Mucosa of gallbladder (tissue), 1 donor: ENCODE data around the gene RPS25. TPM values are rescaled to one million over a fixed set of nuclear protein-coding genes. Genes with fewer than 3 reads are reported as not detected.
"Not testable (repeated sequence)": the region's sequence is repeated elsewhere in the genome, so short reads cannot be mapped to it uniquely, and the experiment has no call there.

Experiments
- DNase-seq: peaks from one replicate; pipeline ENCODE4 v3.0.0-alpha.2; 2020; ENCODE audit warnings: low spot score
- total RNA-seq: library from RNA; stranded (reverse); gene quantifications from one replicate; pipeline ENCODE4 v1.2.1, GENCODE V29; 2021
- donor health status: DM: no; HTN: no; CAD: no.

Gene RPS25
- total RNA-seq, 1 donor from 2014 or later, result 662 TPM

GRCh38 chr11:119016216-119017009, 1.7 kb downstream of the RPS25 start:
- no peak for DNase-seq

DNA sequence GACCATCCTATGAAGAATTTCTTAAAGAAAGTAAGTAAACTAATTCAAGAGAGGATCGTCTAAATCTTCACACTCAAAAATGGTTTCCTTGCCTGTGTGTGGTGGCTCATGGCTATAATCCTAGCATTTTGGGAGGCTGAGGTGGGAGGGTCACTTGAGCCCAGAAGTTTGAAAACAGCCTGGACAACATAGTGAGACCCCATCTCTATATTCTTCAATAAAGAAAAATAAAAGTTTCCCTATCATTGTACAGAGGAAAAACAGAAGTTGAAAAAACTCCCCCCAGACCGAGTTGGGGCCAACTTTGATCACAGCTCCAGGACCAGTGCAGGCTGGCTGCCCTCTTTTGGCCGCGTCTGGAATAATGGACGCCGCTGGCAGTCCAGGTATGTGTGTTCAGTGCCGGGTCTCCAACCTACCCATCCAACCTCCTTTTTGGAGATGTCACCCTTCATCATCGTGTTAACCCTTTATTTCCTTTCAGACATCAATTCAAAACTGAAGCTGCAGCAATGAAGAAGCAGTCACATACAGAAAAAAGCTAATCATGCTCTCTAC, 3.0 kb downstream of the RPS25 start:
- DNase-seq, result no peak

DNA sequence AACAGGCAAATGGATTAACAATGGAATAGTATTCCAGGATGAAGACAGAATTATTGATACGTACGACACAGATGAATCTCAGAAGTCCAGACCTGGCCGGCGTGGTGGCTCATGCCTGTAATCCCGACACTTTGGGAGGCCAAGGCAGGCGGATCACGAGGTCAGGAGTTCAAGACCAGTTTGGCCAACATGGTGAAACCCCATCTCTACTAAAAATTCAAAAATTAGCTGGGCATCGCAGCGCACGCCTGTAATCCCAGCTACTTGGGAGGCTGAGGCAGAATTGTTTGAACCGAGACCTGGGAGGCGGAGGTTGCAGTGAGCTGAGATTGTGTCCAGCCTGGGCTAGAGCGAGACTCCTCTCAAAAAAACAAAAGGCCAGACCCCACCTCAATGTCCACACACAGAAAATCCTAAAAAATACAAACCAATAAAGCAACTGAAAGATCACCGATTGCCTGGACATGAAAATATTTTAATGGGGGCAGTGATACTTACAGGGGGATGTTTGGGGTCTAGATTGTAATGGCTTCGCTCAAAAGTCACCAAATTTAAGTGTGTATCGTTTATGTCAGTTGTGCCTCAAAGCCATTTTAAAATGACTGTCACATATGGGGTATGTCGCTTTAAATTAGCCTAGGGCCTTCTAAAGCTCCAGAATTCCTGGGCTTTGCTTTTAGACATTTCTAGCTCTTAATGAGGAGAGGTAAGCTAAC, 3.8 kb downstream of the RPS25 start:
- DNase-seq, result no peak

- DNase-seq, result no peak
These were observed 5.4 kb downstream of the RPS25 start for GRCh38 chr11:119012629-119013170.

GRCh38 chr11:119011476-119012053, 6.6 kb downstream of the RPS25 start:
- no peak for DNase-seq

GRCh38 chr11:119006656-119007055, 11.5 kb downstream of the RPS25 start:
- DNase-seq, result no peak

GRCh38 chr11:119000906-119001305, 17.2 kb downstream of the RPS25 start:
- DNase-seq, result no peak

DNA sequence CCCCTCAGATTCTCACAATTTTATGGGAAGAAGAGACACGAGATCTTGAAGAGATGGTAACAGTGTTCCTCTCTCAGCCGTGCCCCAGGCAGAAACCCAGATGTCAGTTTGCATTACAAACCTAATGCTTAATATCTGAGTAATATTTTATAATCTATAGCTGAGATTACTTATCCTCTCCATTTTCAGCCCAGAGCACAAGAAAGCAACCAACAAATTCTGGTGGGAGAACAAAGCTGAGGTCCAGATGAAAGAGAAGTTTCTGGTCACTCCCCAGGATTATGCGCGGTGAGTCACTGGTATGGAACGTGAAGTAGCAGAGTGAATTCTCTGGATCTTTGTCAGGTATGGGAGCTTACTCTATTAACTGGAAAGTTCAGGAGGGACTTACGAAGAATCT, 19.3 kb downstream of the RPS25 start:
- peak; percentile 43 for DNase-seq

DNA sequence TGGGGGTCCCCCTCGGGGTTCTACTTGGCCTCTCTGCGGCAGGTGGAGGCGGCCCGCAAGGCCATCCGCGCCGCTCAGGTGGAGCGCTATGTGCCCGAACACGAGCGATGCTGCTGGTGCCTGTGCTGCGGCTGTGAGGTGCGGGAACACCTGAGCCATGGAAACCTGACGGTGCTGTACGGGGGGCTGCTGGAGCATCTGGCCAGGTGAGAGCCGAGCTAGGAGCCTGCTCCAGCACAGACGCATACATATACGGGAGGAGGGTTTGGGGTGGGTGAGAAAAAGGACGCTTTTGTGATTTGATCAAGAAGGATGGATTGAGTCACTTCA, 19.8 kb downstream of the RPS25 start:
- no peak for DNase-seq

DNA sequence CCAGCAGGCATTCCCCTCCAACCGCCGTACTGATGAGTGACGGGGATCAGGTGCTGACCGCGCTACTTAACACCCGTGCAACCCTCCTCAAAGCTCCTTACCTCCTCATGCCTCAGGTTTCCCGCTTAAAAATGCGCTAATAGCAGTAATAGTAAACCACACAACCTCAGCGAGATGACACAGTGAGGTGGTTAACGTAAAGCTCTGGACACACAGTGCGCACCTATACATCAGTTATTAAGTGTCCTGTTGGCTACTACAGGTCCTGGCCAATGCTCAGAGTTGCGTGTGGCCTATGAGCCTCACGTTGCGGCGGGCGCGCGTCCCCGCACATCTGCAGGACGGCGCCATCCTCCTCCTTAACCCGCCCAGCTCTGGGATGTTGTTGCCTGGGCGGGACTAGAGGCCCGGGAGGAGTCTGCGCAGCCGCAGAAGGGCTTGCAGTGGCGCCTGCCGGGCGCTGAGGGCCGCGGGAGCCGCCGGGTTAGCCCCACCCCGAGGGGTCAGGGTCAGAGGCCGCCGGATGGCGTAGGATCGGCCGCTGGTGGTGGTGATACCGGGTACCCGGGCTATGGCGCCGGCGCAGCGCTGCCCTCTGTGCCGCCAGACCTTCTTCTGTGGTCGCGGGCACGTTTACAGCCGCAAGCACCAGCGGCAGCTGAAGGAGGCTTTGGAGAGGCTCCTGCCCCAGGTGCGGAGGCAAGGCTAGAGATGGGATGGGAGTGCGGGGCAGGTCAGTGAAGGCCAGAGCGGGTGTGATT, 20.3 kb downstream of the RPS25 start, which contains the start of gene CENATAC:
TSS of gene CENATAC (plus strand) at position 512 of the 761 bp plus-strand sequence. CDS start at position 572, 60 bp downstream.
- DNase-seq, result peak; percentile 96

DNA sequence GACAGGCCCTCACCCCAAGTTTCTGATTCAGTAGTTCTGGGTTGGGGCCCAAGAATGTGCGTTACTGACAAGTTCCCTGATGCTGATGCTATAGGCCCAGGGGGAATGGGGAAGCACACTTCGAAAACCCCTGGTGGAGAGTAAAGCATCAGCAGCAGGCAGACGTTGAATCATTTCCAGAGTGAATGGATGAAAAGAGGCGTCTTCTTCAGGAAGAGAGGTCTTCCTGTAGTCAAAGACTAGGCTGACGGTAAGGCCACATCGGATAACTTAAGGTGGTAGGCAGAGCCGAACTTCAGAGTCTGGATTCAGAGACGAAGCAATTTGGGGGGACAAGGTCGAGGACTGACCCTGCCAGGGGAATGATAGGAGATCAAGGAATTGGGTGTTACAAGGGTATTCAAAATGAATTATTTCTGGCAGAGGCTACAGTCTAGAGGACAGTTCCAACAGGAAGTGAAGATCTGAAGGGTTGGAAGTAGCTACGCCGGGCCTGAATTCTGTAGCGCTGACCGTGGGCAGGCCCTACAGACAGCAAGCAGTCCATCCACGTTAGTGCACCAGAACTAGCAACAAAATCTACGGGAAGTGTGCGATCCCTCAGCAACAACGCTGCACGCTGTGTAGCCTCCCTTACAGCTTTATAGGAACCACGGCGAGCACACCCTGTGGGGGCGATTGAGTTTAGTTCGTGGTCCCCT, 21.1 kb downstream of the RPS25 start:
- DNase-seq, result no peak

DNA sequence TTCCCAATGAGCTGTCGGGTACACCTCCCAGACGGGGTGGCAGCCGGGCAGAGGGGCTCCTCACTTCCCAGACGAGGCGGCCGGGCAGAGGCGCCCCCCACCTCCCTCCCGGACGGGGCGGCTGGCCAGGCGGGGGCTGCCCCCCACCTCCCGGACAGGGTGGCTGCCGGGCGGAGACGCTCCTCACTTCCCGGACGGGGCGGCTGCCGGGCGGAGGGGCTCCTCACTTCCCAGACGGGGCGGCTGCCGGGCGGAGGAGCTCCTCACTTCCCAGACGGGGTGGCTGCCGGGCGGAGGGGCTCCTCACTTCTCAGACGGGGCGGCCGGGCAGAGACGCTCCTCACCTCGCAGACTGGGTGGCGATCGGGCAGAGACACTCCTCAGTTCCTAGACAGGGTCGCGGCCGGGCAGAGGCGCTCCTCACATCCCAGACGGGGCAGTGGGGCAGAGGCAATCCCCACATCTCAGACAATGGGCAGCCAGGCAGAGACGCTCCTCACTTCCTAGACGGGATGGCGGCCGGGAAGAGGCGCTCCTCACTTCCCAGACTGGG, 26.6 kb downstream of the RPS25 start:
- DNase-seq, result not testable (repeated sequence)

- no peak for DNase-seq
These were observed 29.9 kb downstream of the RPS25 start for GRCh38 chr11:118988280-118988679.

DNA sequence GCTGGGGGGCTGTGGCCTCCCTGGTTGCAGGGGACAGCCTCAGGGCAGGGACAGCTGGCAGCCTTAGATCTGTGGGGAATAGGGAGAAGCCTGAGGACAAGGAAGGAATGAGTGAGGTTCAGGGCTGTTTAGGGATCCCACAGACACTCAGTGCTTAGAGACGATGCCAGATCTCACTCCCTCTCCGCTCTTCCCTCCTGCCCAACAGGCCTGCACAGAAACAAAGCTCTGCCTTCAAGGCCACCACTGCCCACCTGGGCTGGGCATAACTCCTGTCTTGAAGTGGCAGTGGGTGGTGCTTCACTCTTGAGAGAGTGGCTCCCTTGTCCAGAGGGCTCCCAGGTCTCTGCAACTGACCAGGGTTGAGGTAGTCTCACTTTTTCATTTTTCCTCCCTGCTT, 33.3 kb downstream of the RPS25 start:
- no peak for DNase-seq

DNA sequence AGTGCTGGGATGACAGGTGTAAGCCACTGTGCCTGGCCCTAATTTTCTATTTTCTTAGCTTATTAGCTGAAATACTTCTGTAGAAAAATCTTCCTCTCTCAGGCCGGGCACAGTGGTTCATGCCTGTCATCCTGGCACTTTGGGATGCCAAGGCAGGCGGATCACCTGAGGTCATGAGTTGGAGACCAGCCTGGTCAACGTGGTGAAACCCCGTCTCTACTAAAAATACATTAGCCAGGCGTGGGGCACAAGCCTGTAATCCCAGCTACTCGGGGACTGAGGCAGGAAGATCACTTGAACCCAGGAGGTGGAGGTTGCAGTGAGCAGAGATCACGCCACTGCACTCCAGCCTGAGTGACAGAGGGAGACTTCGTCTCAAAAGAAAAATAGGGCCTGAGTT, 33.8 kb downstream of the RPS25 start:
- DNase-seq, result not testable (repeated sequence)

DNA sequence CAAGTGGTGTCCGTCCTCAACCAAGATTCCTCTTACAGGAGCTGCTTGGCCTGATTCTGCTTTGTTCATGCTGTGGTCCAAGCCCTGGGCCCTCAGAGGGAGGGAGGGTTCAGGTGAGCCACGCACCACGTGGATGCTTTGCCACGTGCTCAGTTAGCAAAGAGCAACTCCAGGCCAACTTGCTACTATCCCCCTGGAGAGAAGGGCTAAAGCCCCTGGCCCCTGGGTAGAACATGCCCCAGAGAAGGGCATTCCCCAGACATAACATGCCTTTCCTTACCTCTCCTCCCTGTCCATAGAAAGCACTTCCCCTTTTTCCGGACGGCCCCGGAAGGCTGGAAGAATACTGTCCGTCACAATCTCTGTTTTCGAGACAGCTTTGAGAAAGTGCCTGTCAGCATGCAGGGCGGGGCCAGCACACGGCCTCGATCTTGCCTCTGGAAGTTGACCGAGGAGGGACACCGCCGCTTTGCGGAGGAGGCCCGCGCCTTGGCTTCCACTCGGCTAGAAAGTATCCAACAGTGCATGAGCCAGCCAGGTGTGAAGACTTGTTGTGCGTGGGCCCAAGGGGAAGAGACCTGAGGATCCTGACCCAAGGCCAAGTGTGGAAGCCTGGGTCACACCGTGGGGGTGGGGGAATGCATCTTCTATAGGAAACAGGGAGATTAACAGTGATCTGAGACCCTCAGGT, 37.8 kb downstream of the RPS25 start:
- DNase-seq, result peak; percentile 24

DNA sequence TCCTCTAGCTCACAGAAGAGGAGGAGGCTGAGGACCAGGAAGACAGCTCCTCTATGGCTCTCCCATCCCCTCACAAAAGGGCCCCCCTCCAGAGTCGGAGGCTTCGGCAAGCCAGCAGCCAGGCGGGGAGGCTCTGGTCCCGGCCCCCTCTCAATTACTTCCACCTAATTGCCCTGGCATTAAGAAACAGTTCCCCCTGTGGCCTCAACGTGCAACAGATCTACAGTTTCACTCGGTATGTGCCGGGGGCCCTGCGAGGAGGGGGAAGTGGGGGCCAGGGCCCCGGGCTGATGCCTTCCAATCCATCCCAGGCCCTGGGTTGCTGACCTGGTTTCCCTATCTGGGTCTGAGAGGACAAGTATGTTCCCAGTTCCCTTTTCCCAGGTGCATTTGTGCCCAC, 38.7 kb downstream of the RPS25 start:
- no peak for DNase-seq

- DNase-seq, result no peak
These were observed 42.1 kb downstream of the RPS25 start for GRCh38 chr11:118975771-118976709.

DNA sequence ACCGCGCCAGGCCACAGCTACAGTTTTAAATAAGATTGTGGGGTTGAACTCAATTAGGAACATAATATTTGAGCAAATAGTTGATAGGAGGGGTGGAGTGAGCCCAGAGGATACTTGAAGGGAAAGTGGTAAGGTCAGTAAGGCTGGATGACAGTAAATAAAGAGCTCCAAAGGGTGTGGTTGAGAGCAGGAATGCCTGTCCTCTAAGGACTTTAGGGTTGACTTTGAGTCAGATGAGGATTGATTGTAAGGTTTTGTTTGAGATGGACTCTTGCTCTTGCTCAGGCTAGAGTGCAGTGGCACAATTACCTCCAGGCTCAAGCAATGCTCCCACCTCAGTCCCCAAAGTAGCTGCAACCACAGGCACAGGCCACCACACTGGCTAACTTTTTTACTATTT, 44.2 kb downstream of the RPS25 start:
- no peak for DNase-seq
